ENCODE data around the gene COL4A1.

DNA sequence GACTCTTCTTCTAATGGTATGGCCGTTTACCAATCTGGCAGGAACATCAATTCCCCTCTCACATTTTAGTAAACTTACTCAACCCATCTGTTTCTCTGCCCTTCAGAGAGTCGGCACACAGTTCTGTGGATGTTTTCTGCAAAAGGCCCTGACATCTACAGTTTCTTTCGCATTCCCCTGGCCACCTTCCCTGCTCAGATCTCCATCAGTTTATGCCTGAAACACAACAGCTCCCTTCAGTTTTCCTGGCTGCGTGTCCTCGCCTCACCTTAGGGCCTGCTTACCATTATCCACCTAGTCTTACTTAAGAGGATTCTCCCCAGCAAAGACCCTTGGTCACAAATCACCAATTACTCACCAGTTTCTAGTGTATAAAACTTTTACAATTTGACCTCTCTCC is 25.2 kb downstream of the COL4A1 start:
- no peak for TF ChIP-seq CTCF (conservative IDR thresholded peaks at IDR 0.05; ENCODE audit: low read length)
- no peak for TF ChIP-seq EZH2phosphoT487 (IDR thresholded peaks at IDR 0.05; ENCODE audit: borderline replicate concordance)

Measured in Loucy (cell line).